NCI-H1048 (cell line): ENCODE data around the gene IL17C.
"Not testable (repeated sequence)": the region's sequence is repeated elsewhere in the genome, so short reads cannot be mapped to it uniquely, and the experiment has no call there.

Source experiments
- DNase-seq: peaks from one replicate; lab custom pipeline; 2025; lab: John Stamatoyannopoulos, UW

IL17C gene

GRCh38 chr16:88661468-88661867, 23.1 kb downstream of the IL17C start:
- no peak for DNase-seq

- no peak for DNase-seq
Measured at GRCh38 chr16:88662222-88662842, 24.0 kb downstream of the IL17C start.

GRCh38 chr16:88662843-88663606, 24.7 kb downstream of the IL17C start, which contains the start of gene MVD:
MVD (minus strand) TSS chr16:88663091; CDS start chr16:88663080, 11 bp downstream.
- DNase-seq, result peak; percentile 84

- no peak for DNase-seq
Measured at GRCh38 chr16:88665148-88665547, 26.8 kb downstream of the IL17C start.

GRCh38 chr16:88665570-88665969, 27.2 kb downstream of the IL17C start:
- DNase-seq, result no peak

GRCh38 chr16:88667461-88667860, 29.1 kb downstream of the IL17C start:
- no peak for DNase-seq

GRCh38 chr16:88669493-88669892, 31.1 kb downstream of the IL17C start:
- not testable (repeated sequence) for DNase-seq

- DNase-seq, result no peak
Measured at GRCh38 chr16:88669980-88670379, 31.6 kb downstream of the IL17C start.

GRCh38 chr16:88671806-88672205, 33.4 kb downstream of the IL17C start:
- DNase-seq, result no peak

GRCh38 chr16:88672776-88673175, 34.4 kb downstream of the IL17C start:
- no peak for DNase-seq

GRCh38 chr16:88673716-88674379, 35.5 kb downstream of the IL17C start:
- DNase-seq, result no peak

GRCh38 chr16:88676502-88677242, 38.3 kb downstream of the IL17C start:
- no peak for DNase-seq

- DNase-seq, result no peak
Measured at GRCh38 chr16:88677721-88678120, 39.3 kb downstream of the IL17C start.

- DNase-seq, result no peak
Measured at GRCh38 chr16:88678224-88678979, 40.0 kb downstream of the IL17C start.

GRCh38 chr16:88680554-88681083, 42.2 kb downstream of the IL17C start:
- DNase-seq, result no peak

GRCh38 chr16:88681084-88681680, 42.8 kb downstream of the IL17C start:
- no peak for DNase-seq

- no peak for DNase-seq
Measured at GRCh38 chr16:88681709-88682451, 43.5 kb downstream of the IL17C start.

GRCh38 chr16:88684569-88685155, 46.3 kb downstream of the IL17C start:
- DNase-seq, result no peak

GRCh38 chr16:88685156-88686061, 47.0 kb downstream of the IL17C start:
- no peak for DNase-seq
